ENCODE results near the gene GSG1L.
"Not testable (repeated sequence)": the region's sequence is repeated elsewhere in the genome, so short reads cannot be mapped to it uniquely, and the experiment has no call there.

GSG1L gene

DNA sequence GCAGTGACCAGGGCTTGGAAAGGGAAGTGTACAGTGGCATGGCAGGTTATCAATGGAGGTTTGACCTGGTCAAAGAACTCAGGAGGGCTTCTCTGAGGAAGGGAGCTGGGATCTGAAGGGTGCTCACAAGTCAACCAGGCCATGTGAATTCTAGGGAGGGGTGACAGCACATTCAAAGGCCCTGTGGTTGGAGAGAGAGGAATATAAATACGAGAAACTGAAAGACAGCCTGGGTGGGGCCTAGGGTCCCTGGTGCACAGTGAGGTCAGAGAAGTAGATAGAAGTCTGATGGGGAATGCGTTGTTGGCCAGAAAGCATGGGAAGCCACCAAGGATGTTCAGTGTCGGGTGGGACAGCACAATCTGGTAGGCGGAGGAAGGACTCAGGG is 302.7 kb downstream of the GSG1L start:
- no peak for DNase-seq (ENCODE audit: low read depth in 3 of 3, low spot score in 1 of 3)

DNA sequence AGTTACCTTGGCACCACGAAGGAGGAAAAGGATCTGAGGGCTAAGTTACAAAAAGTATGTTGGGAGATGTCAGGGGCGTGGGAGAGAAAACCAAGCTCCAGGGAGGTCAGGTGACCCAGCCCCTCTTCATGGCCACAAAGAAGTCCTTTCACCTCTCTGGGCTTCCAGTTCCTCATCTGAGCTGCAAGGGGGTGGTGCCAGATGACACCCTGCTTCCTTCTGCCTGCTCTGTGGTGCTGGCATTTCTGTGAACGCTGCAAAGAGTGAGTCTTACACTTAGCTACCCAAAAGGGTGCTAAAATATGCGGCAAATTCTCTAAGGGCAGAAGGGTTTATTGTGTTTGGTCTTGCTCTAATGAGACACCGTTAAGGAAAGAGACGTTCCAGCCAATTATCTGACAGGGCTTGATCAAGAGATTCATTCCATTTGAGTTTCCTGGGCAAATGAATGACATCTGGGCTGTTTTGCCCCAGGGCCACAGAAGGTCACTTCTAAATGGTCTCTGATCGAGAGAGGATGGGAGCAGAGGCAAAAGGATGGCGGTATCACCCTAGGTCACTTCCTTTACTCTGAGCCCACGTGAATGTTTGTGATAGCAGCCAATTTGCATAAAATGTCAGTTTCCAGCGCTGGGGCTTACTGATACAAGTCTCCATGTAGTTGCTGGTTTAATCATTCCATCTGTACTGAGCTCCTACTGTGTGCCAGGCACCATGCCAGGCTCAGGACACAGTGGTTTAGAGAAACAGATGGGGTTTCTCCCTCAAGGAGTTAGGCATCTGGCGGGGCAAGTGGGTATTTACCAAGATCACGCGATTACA is 303.3 kb downstream of the GSG1L start:
- no peak for DNase-seq (ENCODE audit: low read depth in 3 of 3, low spot score in 1 of 3)

DNA sequence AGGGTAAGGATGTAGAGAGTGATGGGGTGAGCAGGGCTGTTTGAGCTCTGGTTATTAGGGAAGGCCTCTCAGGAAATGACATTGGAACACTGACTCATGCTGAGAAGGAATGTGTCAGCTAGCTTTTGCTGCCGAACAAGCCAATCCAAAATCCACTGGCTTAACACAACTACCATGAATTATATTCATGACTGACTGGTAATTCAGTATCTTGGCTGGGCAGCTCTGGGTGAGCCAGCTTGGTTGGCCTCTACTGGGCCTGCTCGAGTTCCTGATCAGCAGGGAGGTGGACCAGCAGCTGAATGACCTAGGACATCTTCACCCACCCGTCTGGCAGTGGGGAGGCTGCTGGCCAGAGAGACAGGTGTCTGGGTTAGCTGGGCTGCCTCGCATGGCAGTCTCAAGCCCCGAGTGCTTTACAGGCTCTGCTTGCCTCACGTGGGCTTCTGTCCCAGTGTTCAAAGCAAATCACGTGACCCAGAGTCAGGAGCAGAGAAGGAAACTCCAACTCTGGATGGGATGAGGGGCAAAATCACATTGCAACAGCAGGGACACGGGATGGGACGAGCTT is 304.1 kb downstream of the GSG1L start:
- no peak for DNase-seq (ENCODE audit: low read depth in 3 of 3, low spot score in 1 of 3)

DNA sequence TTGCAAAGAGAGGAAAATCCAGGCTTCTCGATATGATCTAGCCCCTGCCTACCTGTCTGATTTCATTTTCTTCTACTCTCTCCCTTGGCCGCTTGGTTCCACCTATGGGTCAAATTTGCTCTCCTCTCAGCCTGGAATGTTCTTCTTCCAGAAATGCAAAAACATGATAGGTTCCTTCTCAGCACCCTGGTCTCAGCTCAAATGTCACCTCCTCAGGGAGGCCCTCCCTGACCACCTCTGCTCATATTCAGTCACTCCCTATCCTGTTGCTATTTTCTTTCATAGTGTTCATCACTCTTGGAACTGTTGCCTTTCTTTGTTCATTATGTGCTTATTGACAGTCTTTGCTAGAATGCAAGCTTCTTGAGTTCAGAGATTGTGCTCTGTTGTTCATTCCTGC is 305.0 kb downstream of the GSG1L start:
- DNase-seq (ENCODE audit: low read depth in 3 of 3, low spot score in 1 of 3): no peak

DNA sequence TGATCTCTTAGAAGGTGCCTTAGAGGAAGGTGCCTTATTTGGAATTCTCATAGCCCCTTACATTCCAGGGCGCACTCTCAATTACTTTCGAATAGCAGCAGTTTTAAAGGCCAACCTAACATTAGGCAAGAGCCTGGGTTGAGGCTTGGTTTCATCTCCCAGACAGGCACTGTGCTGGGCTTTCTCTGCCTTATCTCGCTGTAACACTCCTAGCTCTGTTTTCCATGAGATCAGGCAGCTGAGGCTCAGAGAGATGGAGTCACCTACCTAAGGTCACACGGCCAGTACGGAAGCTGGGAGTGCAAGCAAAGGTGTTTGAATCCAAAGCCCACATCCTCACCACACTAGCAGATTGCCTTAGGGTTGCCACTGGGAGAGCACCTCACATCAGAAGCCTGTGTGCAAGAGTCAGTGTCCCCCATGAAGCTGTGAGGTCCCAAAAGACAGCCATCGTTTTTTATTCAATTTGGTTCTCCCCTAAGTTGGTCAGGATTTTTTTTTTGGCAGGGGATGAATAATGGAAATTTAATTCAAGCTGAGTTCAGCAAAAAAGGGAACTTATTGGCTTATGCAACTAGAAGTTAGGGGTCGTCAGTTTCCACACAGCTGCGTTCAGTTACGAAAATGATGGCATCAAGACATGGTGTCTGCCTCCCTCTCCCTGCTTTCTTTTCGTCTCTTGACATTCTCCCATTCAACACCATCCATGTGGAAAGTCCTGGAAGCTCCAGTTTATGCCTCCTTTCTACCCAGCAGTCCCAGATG is 307.1 kb downstream of the GSG1L start:
- no peak for DNase-seq (ENCODE audit: low read depth in 3 of 3, low spot score in 1 of 3)

DNA sequence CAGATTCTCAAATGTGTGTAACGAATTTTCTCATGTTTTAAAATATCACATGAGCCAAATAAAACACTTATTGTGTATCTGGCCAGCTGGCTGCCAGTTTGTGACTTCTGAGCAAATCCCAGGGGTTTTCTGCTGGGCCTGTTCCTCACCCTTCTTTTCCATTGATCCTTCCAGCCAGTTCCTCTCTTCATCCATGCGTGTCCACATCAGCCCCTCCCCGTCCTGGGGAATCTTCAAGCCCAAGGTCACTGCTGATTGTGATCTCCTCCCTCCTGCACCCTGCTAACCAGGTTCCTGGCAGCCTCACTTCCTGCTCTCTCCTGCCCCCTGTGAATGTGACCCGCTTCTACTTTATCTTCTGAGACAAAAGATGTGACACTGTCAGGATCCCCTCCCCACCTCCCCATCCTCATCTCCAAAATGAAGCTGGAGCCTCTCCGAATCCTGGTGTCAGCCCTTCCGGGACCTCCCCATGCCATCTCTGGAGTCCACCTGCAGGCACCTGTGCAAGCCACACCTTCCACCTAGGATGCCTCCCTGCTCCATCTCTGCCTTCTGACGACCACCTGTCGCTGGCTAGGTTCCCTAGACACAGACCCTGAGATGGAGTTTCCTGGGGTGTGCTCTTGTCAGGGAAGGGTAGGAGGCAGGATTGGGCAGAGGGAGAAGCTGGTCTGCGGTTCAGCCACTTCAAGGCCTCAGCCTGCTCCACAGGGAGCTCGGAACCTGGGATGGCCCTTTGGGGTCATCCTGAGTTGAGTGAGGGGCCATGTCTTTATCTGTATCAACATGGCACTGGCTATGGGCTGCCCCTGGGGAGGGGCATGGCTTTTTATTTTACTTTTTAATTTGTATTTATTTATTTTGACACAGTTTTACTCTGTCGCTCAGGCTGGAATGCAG is 308.5 kb downstream of the GSG1L start:
- no peak for DNase-seq (ENCODE audit: low read depth in 3 of 3, low spot score in 1 of 3)

DNA sequence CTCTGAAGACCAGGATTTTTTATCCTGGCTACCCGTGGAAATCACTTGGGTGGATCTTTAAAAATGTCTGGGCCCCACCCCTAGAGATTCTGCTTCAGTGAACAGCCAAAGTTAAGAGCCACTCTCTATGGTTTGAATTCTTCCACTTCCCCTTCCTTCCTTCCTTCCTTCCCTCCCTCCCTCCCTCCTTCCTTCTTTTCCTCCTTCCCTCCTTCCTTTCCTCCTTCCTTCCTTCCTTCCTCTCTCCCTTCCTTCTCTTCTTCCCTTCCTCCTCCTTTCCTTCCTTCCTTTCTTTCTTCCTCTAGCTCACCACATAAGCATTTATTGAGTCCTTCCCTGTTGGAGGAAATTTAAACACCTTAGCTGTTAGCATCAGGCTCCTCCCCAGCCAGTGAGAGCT is 310.0 kb downstream of the GSG1L start:
- no peak for DNase-seq (ENCODE audit: low read depth in 3 of 3, low spot score in 1 of 3)

DNA sequence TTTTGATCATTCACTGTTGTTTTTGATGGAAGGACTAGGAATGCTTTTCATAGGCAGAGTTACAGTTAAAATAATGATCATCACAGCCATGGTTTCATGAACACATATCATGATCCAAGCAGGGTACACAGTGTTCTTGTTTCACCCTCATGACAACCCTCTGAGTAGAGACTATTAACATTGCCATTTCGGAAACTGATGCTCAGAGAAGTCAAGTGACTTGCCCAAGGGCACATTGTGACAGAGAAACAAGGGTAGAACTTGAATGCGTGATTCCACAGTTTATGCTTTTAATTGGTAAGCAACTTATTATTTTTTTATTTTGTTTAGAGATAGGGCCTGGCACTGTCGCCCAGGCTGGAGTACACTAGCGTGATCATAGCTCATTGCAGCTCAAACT is 311.3 kb downstream of the GSG1L start:
- no peak for DNase-seq (ENCODE audit: low read depth in 3 of 3, low spot score in 1 of 3)

DNA sequence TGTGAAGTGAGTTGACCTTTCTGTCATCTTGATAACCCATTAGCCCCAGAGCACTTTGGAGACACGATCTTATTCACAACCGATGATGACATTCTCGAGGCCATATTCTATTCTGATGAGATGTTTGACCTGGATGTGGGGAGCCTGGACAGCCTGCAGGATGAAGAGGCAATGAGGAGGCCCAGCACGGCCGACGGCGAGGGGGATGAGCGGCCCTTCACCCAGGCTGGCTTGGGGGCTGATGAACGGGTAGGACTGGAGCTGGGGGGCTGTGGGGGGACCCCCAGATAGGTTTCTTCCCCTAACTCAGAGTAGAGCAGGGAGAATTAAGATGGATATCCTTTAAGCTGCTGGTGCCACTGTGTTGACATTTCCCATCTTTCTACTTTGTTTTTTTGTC is 311.8 kb downstream of the GSG1L start:
- no peak for DNase-seq (ENCODE audit: low read depth in 3 of 3, low spot score in 1 of 3)

DNA sequence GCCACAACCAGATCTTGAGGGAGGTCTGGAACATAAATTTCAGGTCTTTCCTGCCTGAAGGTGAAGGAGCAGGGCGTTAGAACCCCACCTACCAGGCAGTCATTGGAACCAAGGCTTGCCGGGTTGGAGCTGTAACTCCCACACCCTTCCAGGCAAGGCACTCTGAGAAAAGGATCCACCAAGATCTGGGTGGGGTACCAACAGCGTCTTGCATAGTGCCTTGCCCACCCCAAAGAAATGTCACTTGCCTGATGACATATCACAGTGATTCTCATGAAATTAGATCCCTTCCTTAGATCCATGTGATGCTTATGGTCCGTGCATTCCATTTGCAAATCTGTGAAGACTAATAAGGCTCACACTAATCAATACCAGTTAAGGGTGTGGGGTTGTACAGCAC is 312.3 kb downstream of the GSG1L start:
- no peak for DNase-seq (ENCODE audit: low read depth in 3 of 3, low spot score in 1 of 3)

DNA sequence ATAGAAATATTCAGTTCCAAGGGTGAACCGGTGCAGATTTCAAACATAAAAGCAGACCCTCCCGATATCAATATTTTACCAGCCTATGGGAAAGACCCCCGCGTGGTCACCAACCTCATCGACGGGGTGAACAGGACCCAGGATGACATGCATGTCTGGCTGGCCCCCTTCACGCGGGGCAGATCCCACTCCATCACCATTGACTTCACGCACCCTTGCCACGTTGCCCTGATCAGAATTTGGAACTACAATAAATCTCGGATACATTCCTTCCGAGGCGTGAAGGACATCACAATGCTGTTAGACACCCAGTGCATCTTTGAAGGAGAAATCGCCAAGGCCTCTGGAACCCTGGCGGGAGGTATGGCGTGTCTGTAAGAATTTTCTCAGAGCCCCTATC is 313.6 kb downstream of the GSG1L start:
- no peak for DNase-seq (ENCODE audit: low read depth in 3 of 3, low spot score in 1 of 3)

DNA sequence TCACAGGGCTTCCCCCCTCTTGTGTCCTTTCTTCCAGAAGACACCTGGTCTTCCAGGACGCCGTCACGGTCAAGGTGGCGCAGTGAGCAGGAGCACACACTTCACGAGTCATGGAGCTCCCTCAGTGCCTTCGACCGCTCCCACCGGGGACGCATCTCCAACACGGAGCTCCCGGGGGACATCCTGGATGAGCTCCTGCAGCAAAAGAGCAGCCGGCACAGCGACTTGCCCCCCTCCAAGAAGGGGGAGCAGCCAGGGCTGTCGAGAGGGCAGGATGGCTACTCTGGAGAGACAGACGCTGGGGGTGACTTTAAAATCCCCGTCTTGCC is 314.0 kb downstream of the GSG1L start:
- DNase-seq (ENCODE audit: low read depth in 3 of 3, low spot score in 1 of 3): no peak

DNA sequence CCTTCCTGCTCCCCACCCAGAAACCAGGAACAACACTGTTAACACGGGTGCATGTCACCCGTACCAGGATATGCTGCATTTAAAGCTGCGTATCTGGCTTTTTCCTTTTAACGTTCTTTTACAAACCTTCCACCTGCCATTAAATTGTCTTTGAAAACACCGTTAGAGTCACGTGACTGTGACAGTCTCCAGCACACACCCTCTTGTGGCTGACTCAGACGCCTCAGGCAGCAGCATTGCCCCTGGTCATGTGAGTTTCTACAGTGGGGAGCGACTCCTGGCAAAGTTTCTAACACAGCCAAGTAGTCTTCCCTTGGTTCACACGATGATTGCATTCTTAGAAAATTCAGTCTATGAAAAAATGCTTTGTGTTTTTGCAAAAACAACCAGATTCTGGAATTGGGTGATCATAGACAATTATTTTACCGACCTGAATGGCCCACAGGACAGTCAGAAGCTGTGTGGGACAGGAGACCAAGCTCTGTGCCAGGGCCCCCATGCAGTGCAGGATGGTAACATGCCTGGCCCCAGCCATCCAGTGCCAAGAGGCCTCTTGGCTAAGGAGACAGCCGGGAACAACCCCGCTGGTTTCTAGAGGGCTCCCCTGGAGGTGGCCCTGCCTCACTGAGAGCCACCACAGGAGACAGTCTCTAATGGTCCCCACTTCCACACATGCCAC is 314.5 kb downstream of the GSG1L start:
- DNase-seq (ENCODE audit: low read depth in 3 of 3, low spot score in 1 of 3): no peak

DNA sequence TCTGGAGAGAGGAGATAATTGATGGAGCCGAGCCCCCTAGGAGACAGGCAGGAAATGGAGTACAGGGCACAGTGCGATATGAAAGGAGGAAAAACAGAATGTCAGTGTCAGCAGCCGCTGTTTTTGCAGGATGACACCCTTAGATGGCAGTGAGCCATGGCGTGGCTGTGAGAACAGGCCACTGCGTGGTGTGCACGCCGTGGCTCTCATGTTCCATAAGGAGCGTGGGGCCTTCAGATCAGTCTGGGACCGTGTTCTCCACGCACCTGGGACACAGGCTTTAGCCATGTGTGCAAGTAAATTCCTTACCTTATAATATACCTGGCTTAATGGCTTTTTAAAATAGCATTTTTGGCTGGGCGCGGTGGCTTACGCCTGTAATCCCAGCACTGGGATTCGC is 315.6 kb downstream of the GSG1L start:
- no peak for DNase-seq (ENCODE audit: low read depth in 3 of 3, low spot score in 1 of 3)

DNA sequence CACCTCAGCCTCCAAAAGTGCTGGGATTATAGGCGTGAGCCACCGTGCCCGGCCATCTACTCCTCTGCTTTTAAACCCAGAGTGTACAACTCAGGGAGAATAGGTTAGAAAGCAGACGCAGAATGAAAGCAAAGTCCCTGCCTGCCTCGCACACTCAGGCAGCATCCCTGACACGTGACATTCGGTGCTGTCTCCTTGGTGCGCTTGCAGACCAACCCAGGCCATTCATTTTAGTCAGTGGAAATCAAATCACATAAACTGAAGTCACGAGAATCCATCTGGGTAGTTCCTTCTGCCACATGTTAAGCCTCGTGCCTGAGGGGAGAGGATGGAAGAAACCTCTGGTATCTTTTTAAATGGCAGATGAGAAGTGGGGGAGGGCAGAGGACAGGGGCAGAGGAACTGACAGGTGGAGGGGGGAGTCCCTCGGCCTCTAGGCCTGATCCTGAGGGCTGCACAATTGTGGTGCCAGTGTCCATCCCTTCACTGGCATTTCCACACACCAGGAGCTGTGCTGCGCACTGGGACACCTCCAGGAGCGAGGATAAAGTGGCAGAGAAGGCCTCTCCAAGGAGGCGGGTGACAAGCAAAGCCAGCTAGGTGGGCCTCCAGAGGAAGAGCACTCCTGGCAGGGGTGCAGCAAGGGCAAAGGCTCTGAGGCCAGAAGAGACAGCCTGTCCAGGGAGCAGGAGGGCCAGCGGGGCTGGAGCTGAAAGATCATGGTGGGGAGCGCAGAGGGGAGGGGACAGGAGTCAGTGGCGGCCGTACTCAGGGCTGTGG is 317.2 kb downstream of the GSG1L start:
- no peak for DNase-seq (ENCODE audit: low read depth in 3 of 3, low spot score in 1 of 3)

DNA sequence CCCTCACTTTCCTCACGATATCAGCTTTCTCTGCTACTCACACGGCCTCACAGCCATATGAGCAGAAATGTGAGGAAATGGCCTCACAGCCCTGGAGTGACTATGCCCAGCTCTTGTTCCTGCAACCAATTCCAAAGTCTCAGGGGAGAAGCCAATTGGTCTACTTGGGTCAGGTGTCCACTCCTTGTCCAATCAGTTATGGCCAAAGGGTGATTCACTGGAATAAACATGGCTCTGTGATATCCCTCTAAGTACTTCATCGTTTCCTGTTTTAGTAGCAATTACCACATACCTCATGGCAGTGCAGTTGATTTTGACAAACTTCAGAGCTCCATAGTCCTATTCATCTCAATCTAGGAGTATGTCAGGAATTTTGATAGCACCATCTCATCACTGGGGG is 318.2 kb downstream of the GSG1L start:
- no peak for DNase-seq (ENCODE audit: low read depth in 3 of 3, low spot score in 1 of 3)

DNA sequence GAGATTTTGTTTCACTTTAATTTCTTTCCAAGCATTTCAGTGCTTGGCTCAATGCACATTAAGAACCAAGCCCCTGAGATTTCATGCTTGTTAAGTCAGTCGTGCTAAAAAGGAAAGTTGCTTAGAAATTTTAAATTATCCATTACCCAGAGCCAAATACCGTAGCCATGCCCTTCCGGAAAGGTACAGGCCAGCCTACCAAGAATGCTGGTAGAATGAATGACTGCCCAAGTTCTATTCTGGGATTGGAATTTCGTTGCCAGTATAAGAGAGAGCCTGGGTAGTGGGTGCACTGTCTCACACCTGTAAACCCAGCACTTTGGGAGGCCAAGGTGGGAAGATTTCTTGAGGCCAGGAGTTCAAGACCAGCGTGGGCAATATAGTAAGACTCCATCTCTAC is 319.6 kb downstream of the GSG1L start:
- DNase-seq (ENCODE audit: low read depth in 3 of 3, low spot score in 1 of 3): no peak

DNA sequence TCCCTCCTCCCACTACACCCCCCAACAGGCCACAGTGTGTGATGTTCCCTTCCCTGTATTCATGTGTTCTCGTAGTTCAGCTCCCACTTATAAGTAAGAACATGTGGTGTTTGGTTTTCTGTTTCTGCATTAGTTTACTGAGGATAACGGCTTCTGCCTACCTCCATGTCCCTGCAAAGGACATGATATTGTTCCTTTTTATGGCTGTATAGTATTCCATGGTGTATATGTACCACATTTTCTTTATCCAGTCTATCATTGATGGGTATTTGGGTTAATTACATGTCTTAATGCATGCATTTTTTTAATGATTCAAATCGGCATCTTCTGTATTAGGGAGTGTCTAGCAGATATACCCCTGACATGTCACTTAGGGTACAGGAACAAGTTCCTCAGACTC is 320.5 kb downstream of the GSG1L start:
- not testable (repeated sequence) for DNase-seq (ENCODE audit: low read depth in 3 of 3, low spot score in 1 of 3)

DNA sequence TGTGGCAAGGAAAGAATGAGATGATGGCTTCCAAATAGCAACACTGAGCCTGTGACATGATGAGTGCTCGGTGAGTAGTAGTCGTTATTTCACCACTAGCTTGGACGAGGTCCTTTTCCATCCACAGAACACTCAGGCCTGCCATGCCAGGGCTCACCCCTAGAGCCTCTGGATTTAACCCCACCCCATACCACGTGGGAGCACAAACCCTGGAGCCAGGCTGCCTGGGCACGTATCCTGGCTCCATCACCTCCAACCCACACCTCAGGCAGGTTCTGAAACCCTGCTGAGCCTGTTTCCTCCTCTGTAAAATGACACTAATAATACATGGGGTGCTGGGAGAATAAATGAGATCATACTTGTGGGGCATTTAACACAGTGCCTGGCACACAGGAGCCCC is 321.2 kb downstream of the GSG1L start:
- no peak for DNase-seq (ENCODE audit: low read depth in 3 of 3, low spot score in 1 of 3)

DNA sequence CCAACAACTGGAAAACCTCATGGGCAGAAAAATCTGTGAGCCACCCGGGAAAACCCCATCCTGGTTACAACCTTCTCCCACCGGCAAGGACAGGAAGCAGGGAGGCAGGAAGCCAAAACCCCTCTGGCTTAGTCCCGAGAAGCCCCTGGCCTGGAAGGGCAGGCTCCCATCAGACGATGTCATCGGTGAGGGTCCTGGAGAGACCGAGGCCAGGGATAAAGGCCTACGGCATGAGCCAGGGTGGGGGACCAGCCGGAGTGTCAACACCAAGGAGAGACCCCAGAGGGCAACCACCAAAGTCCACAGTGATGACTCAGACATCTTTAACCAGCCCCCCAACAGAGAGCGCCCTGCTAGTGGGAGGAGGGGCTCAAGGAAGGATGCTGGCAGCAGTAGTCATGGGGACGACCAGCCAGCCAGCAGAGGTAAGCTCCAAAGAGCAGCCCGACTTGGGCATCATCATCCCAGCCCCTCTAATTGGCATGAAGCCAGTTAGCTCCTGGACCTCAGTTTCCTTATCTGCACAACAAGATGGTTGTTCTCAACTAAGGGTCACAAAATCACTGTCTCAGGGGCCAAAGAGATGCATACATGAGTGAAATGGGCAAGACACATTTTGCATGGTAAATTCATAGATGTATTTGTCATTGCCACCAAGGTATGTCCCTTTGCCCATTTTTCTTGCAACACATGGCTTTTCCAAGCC is 322.9 kb downstream of the GSG1L start:
- no peak for DNase-seq (ENCODE audit: low read depth in 3 of 3, low spot score in 1 of 3)

All from stimulated activated CD4-positive, alpha-beta T cell treated with anti-CD3 and anti-CD28 coated beads, TNF-alpha, amount 100 ng/mL, for 1 hour (primary cell).